ENCODE data around the gene OGT.

DNA sequence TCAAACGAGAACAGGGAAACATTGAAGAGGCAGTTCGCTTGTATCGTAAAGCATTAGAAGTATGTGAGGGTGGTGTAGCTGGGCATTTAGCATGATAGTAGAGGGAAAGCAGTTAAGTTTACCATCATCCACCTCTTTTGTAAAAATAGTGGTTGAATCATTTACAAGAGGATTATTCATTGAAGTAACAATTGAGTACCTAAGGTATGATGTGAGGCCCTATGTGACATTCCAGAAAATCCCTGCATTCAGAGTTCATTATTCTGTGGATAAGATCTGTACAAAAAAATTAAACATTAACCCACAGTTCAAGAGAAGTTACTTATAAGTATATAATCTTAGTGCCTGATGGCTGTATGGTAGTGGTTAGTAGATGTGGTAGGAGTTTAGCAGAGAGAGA is 23.1 kb downstream of the OGT start:
- TF ChIP-seq, protein P1, sequence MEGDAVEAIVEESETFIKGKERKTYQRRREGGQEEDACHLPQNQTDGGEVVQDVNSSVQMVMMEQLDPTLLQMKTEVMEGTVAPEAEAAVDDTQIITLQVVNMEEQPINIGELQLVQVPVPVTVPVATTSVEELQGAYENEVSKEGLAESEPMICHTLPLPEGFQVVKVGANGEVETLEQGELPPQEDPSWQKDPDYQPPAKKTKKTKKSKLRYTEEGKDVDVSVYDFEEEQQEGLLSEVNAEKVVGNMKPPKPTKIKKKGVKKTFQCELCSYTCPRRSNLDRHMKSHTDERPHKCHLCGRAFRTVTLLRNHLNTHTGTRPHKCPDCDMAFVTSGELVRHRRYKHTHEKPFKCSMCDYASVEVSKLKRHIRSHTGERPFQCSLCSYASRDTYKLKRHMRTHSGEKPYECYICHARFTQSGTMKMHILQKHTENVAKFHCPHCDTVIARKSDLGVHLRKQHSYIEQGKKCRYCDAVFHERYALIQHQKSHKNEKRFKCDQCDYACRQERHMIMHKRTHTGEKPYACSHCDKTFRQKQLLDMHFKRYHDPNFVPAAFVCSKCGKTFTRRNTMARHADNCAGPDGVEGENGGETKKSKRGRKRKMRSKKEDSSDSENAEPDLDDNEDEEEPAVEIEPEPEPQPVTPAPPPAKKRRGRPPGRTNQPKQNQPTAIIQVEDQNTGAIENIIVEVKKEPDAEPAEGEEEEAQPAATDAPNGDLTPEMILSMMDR (conservative IDR thresholded peaks at IDR 0.05; ENCODE audit: low read depth, low read length) = no peak
- no peak for TF ChIP-seq EZH2 (IDR thresholded peaks at IDR 0.05; ENCODE audit: borderline replicate concordance, low read depth, low read length, poor library complexity, severe bottlenecking)
